Stimulated activated CD8-positive, alpha-beta memory T cell treated with anti-CD3 and anti-CD28 coated beads, Interleukin-2, amount 100 ng/mL, for 1 hour (primary cell): ENCODE data around the gene SYNE1.

Experiments
- DNase-seq, 2 donors: peaks; one replicate each; pipeline ENCODE4 v3.0.0-alpha.2; 2020; ENCODE audit warnings: low read depth in 2 of 2

SYNE1 gene

GRCh38 chr6:152233547-152234320 is 403.4 kb downstream of the SYNE1 start:
- no peak for DNase-seq

- no peak for DNase-seq
Observed at GRCh38 chr6:152232501-152233151, 404.5 kb downstream of the SYNE1 start.

GRCh38 chr6:152229330-152229729 is 407.8 kb downstream of the SYNE1 start:
- no peak for DNase-seq

GRCh38 chr6:152226119-152226518 is 411.0 kb downstream of the SYNE1 start:
- no peak for DNase-seq

- no peak for DNase-seq
Observed at GRCh38 chr6:152225241-152225934, 411.8 kb downstream of the SYNE1 start.

- DNase-seq = no peak
Observed at GRCh38 chr6:152223636-152224035, 413.5 kb downstream of the SYNE1 start.

- no peak for DNase-seq
Observed at GRCh38 chr6:152221806-152222628, 415.1 kb downstream of the SYNE1 start.

- DNase-seq = no peak
Observed at GRCh38 chr6:152220786-152221185, 416.4 kb downstream of the SYNE1 start.

GRCh38 chr6:152218887-152219286 is 418.3 kb downstream of the SYNE1 start:
- no peak for DNase-seq

- DNase-seq = no peak
Observed at GRCh38 chr6:152212437-152212836, 424.7 kb downstream of the SYNE1 start.

GRCh38 chr6:152209211-152209610 is 428.0 kb downstream of the SYNE1 start:
- no peak for DNase-seq

GRCh38 chr6:152207915-152208714 is 429.0 kb downstream of the SYNE1 start:
- no peak for DNase-seq

- DNase-seq = peak; percentile 3 to 7
Observed at GRCh38 chr6:152206072-152206818, 430.9 kb downstream of the SYNE1 start.

GRCh38 chr6:152204591-152204990 is 432.6 kb downstream of the SYNE1 start:
- DNase-seq = no peak

- no peak for DNase-seq
Observed at GRCh38 chr6:152201120-152201519, 436.0 kb downstream of the SYNE1 start.

- no peak for DNase-seq
Observed at GRCh38 chr6:152195896-152196295, 441.3 kb downstream of the SYNE1 start.

GRCh38 chr6:152189736-152190135 is 447.4 kb downstream of the SYNE1 start:
- no peak for DNase-seq

- no peak for DNase-seq
Observed at GRCh38 chr6:152188011-152188410, 449.2 kb downstream of the SYNE1 start.

- no peak for DNase-seq
Observed at GRCh38 chr6:152186840-152187239, 450.3 kb downstream of the SYNE1 start.

GRCh38 chr6:152184917-152185574 is 452.1 kb downstream of the SYNE1 start:
- no peak for DNase-seq
